Measurements from ENCODE around the gene HCRTR1.

Gene HCRTR1

DNA sequence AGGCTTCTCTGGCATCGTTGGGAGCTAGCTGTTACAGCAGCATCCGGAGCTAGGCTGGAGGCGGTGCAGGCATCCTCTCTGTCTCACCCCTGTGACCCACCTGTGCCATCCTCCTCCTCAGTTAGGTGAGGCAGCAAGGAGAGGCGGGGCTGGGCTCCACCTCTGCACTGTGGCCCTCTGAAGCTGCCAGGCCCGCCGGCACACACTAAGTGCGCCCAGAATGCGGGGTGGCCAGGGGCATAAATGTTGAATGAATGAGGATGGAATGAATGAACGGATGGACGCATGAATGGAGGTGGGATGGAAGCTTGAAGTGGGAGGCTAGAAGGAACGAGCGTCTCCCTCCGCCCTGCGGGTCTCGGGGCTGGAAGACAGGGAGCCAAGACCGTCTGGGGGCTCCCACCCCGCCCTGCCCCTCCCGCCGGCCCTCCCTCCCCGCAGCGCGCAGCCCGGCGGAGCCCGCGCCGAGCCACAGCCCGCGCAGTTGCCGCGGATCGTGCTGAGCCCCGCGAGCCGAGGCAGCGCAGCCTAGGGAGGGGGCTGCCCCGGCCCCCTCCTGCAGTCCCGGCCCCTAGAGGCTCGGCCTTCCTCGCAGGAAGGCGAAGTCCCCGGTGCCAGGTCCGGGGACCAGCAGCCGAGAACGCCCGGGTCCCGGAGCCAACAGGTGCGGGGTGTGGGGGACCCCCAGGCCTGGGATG, at the start of gene HCRTR1:
TSS of gene HCRTR1 (plus strand) at position 472 of the 698 bp plus-strand sequence. CDS start 1,504 bp downstream, outside the sequence.
- DNase-seq = no peak

DNA sequence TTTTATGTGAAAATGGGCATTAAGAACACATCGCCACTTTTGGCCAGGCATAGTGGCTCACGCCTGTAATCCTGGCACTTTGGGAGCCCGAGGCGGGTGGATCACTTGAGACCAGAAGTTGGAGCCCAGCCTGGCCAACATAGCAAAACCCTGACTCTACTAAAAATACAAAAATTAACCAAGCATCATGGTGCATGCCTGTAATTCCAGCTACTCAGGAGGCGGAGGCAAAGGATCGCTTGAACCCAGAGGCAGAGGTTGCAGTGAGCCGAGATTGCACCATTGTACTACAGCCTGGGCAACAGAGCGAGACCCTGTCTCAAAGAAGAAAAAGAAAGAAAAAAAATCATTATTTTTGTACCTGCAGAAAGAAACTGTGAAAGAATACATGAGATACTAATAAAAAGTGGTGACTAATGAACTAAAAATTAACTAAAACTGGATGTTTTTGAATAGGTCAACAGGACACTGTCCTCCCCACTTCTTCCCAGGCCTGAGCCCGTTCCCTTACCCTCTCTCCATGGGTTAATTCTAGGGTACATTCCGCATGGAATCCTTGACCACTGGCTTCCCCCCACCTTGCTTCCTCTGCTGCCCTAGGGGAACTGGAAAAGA, 49.4 kb upstream of the HCRTR1 start:
- DNase-seq = no peak

GRCh38 chr1:31568895-31569595, 48.4 kb upstream of the HCRTR1 start:
- no peak for DNase-seq

DNA sequence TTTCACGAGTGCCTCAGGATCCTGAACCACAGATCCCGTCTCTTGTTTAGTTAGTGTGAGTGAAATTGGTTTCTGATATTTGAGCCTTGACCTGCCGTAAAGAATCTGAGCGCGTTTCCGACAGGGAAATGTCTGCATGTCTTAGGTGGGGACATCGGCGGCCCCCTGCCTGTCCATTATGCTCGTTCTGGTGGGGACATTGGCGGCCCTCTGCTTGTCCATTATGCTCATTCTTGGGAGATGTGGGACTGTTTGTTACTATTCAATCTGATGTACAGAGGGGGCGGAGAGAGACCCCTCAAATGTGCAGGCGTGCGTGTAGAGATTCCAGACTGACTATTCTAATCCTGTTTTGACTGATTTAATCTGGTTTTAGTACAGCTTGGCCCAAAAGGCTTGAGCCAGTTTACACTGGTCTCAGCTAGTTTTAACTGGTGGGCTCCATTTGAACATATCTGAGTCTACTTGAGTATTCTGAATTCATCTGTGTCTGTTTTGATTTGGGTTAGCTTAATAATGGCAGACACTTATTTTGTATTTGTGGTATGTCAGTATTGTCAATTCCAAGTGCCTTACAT, 47.8 kb upstream of the HCRTR1 start:
- DNase-seq = no peak

GRCh38 chr1:31570228-31570627, 47.3 kb upstream of the HCRTR1 start:
- DNase-seq = no peak

- no peak for DNase-seq
These were observed 46.6 kb upstream of the HCRTR1 start for GRCh38 chr1:31570906-31571305.

GRCh38 chr1:31571340-31572295, 45.9 kb upstream of the HCRTR1 start:
- DNase-seq = no peak

- no peak for DNase-seq
These were observed 45.0 kb upstream of the HCRTR1 start for GRCh38 chr1:31572323-31573104.

DNA sequence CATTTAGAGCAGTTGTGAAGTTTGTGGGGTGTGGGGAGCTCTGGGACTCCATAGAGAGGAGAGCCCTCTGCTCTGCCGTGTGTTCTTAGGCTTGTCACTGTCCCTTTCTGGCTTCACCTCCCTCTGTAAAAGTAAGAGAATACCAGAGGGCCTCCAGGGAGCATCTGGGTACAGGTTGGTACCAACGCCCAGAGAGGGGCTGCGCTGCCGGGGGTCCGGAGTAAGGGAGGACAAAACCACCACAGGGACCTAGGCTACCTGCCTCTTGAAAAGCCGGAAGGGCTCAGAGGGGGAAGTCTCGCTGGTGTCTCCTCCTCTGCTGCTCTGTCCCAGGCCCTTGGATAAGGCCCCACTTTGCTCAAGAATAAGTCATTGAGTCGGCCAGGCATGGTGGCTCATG, 44.2 kb upstream of the HCRTR1 start:
- DNase-seq = no peak

GRCh38 chr1:31574749-31575368, 42.6 kb upstream of the HCRTR1 start:
- no peak for DNase-seq

GRCh38 chr1:31575369-31576140, 41.9 kb upstream of the HCRTR1 start:
- DNase-seq = no peak

DNA sequence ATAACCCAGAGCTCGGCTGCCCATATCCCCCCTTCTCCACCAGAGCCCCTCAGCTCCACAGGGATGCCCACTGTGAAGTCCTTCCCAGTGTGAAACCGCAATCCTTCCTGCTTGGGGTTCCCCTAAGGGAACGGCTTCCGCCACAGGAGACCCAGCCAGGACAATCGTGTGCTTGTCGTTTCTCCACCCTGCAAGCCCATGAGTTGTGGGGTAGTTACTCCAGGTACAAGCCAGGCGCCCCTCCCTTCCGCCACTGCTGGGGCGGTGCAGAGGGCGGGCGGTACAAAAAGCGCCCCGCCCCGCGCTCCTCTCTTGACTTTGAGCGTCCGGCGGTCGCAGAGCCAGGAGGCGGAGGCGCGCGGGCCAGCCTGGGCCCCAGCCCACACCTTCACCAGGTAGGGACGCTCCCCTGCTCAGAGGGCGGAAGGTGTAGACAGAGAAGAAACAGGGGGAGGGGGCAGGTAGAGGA, 41.3 kb upstream of the HCRTR1 start, which contains the start of gene TINAGL1:
TSS of gene TINAGL1 (plus strand) at position 315 of the 469 bp plus-strand sequence. CDS start 634 bp downstream, outside the sequence.
- DNase-seq = no peak

GRCh38 chr1:31576743-31577455, 40.6 kb upstream of the HCRTR1 start:
- no peak for DNase-seq

DNA sequence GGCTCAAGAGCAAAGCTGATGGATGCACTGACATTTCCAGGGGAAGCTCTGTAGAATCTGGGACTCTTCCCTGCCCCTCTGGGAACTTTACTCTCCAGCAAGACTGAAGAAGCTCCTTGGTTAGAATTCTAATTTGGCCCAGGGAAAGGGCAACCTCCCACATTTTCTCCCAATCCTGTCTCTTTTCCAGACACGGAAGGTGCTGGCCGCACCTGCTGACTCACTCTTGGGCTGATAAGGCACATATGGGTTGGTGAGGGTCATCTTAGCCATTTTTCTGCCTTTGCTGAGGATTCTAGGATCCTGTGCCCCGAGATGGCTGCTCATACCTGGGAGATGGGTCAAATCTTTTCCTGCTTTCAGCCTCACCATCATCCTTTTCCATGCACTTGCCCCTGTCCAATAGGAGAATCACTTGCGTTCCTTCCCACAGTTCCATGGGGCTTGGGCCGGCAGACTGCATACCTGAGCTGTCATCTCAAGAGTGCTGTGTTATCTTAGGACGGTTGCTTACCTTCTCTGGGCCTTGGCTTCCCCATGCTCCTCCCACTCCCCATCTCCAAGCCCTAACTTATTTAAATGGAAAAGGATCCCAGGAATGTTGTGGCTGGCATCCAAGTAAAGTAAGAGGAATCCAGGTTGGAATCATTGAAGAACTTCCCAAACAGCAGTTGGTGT, 39.8 kb upstream of the HCRTR1 start:
- no peak for DNase-seq

DNA sequence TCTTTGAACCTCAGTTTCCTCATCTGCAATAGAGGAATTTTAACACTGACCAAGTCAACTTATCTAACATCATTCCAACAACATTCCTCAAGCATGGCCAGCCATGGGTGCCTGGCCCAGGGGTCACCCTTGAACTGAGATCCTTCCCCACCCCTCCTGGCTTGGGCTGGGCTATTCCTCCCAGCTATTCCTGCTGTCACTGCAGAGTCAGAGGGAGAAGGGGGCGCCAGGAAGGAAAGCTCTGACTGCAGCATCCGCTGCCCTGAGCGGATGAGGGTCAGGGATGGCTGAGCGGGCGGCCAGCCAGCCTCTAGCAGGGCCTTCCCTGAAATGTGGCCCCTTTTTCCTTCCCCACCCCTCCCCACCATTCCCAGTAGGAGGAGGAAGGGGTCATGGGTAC, 38.1 kb upstream of the HCRTR1 start:
- DNase-seq = no peak

DNA sequence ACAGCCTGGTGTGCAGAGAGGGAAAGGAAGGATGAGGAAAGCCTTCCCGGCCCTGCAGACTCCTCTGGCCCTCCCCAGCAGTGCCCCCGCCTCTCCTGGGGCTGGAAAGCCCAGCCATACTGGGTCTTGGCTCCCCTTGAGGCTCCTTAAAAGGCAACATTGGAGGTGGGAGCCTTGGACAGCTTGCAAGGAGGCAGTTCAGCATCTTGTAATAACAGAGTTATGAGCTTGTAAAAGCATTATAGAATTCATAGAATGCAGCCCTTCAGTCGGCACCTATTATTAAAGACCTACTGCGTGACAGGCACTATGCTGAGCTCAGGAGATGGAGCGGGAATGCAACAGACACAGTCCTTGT, 37.0 kb upstream of the HCRTR1 start:
- DNase-seq = no peak

- no peak for DNase-seq
These were observed 36.4 kb upstream of the HCRTR1 start for GRCh38 chr1:31580891-31581603.

Measured in NCI-H187 (cell line).